Stimulated activated CD4-positive, alpha-beta T cell treated with anti-CD3 and anti-CD28 coated beads, Interleukin-12 subunit alpha, Interleukin-12 subunit beta, amount 100 ng/mL, for 48 hours (primary cell): ENCODE data around the gene TNS3.
"Not testable (repeated sequence)": the region's sequence is repeated elsewhere in the genome, so short reads cannot be mapped to it uniquely, and the experiment has no call there.

ENCODE experiments used
- DNase-seq, 3 donors: peaks; one replicate each; pipeline ENCODE4 v3.0.0-alpha.2; 2020; ENCODE audit warnings: low read depth in 2 of 3, low spot score in 1 of 3

The TNS3 gene

DNA sequence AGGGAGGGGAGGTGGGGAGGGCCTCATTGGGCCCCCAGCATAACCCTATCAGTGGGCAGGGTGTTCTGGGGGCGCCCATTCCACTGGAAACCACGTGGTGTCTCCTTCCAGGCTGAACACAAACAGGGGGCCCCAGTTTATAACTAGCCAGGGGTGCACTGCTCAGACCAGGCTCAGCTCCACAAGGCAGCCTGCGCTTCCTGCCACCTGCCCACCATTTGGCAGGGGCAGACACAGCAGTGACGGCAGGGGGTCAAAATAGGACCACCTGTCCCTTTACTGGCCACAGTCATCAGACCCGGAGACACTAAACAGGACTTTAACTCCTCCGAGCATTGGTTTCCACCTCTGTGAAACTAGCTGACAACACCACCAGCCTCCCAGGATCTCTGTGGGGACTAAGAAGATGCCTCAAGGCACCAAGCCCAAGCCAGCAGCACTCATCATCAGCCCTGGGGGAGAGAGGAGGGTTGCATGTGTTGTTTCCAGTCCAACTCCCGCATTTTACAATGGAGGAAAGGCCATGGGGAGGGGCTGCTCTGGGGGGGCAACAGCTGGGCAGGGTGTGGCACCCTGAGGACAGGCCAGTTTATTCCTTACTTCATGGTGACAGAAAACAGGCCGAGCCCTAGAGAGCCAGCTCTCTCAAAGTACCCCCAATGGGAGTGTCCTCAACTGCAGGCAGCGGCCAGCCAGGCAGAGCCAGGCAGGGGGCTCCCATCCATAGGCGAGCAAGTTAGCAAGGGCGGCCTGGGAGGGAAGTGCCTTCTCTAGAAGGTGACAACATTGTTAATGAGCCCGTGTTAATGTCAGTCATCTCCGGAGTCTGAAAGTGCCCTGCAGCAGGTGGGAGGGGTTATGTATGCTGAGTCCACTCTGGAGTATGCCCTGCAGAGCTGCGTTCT, 127.6 kb downstream of the TNS3 start:
- no peak for DNase-seq

DNA sequence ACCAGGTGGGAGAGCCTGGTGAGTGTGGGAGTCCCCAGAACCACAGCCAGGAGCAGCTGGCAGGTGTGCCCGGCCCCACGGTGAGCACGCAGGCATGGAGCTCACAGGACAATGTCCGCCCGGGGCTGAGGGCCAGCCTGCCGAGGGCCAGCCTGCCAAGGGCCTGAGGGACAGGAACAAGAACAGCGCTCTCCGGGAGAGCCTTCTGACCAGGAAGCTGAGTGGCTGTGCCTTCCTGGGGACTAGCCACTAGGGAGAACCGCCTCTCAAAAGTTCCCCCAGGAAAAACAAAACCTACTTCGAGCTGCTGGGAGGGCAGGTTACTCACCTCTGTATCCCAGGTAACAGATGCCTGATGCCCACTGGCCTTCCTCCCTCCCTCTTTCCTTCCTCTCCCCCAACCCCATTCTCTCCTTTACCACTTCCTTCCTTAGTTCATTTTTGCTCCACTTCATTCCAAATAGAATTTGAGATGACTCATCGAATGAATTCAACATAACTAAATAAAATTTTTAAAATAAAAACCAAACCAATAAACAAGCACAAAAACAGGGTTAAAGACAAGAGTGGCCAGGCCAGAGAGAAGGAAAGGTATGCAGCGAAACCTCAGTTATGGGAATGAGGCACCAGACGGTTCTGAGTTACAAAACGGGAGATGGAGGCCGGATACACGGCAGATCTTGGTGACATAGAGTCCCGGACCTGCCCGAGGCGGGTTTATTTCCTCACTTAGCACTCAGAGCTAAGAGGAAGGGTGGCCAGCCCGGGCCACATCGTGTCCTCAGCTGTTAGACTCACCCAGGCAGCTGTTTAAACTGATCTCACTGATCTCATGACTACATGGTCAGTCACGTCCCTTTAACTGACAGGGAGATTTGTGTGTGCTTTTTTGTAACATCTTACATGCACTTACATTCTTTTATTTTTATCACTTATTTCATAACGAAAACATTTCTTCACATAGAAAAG, 128.5 kb downstream of the TNS3 start:
- DNase-seq, result no peak

- DNase-seq, result no peak
These were observed 129.2 kb downstream of the TNS3 start for GRCh38 chr7:47452715-47453092.

DNA sequence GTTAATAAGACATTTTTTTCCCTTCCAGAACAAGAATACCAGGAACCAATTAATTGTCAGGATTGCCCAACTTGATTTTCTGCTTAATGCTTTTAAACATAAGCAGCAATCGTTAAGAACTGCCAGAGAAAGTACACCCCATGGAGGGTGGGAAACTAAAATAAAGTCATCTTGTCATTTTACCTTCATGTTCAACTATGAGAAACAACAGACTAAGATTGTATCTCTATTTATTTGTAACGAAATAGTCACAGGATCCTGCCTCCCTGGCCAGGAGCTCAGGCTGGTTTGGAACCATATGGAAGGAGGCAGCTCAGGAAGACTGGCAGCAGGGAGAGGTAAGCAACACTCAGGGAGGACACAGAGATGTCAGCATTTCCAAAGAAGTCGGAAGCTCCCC, 129.6 kb downstream of the TNS3 start:
- DNase-seq, result no peak

- DNase-seq, result no peak
These were observed 130.1 kb downstream of the TNS3 start for GRCh38 chr7:47451851-47452205.

GRCh38 chr7:47449810-47450590, 131.9 kb downstream of the TNS3 start:
- DNase-seq, result no peak

GRCh38 chr7:47448971-47449370, 132.9 kb downstream of the TNS3 start:
- DNase-seq, result no peak

DNA sequence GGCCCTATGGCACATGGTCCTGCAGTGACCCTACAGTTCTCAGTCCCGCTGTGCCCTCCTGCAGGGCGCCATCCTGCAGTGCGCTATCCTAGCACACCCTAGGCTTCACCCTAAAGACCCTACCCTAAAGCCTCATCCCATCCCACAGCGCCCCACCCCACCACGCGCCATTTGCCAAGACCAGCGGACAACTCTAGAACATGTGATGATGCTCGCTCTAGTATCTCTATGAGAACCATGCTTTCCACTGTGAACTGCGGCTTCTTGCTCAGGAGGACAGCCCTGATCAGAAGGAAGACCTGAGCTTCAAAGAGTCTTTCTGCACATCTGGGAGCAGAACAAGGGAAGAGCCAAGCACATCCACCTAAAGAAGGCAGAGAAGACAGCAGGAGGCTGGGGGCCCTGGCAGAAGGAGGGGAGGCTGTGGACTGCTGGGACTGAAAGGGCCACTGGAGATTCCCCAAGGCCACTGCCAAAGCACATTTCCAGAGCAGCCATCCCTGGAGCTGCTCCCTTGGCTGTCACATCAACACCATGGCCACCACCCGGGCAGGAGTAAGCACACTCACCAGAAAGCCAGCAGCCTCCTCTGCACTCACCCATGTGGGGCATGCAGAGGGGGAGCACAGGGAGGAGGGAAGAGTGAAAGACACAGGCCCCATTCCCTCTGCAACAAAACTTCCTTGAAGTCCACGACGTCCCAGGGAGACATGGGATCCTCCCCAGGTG, 134.1 kb downstream of the TNS3 start:
- DNase-seq, result no peak

- DNase-seq, result no peak
These were observed 134.9 kb downstream of the TNS3 start for GRCh38 chr7:47446871-47447466.

DNA sequence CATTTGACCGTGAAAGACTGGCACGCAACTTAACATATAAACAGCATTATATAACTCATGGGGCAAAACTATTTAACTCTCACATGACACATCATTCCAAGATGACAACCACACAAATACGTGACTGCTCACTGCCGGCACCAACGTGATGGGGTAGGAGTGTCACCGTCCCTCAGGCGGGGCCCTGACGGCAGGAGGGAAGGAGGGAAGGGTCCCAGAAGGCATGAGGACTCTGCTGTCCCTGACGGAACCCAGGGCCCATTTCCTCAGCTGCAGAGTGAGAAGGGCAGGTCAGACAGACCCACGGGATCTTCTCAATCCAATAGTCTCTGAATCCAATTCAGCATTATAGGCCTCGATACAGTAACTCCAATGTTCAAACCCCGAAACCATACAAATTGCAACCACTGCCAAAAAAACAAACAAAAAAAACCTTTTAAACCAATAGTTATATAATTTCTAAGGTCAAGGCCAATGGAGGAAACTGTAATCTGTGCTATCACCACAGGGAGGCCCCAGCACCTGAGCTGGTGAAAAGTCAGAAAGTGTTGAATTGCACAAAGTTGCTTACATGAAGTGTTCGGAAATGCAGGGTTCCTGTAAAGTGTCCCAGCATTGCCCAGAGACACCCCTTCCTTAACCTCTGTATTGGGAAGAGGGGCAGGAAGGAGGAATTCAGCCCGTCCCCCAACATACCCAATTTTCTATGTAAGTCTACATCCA, 137.4 kb downstream of the TNS3 start:
- no peak for DNase-seq

DNA sequence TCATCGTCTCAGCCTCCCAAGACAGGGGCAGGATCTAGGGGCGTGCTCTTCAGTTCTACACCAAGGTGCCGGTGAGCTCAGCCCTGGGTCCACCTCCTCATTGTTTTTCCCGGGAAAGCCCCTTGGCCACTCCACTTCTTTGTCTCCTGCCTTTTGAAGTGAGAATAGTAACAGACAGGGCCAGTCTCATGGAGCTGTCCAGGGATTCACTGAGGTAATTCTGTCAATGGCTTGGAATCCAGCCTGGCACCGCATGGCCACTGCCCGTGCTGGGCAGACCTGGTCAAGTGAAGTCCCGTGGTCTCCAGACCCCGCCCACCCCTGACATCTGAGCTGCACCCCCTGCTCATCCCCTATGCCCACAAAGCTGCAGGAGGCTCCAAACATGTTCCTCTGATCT, 138.9 kb downstream of the TNS3 start:
- no peak for DNase-seq

DNA sequence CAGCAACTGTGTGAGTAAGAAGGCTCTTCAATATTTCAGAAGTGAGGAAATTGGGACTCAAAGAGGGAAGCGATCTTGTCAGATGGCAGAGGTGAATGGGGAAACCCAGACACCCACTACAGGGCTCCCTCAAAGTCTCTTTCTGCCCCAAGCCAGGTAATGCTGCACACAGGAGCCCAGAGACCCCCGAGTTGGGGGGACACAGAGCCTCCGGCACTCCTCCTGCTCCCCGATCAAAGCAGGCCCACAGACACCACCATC, 139.4 kb downstream of the TNS3 start:
- DNase-seq, result no peak

DNA sequence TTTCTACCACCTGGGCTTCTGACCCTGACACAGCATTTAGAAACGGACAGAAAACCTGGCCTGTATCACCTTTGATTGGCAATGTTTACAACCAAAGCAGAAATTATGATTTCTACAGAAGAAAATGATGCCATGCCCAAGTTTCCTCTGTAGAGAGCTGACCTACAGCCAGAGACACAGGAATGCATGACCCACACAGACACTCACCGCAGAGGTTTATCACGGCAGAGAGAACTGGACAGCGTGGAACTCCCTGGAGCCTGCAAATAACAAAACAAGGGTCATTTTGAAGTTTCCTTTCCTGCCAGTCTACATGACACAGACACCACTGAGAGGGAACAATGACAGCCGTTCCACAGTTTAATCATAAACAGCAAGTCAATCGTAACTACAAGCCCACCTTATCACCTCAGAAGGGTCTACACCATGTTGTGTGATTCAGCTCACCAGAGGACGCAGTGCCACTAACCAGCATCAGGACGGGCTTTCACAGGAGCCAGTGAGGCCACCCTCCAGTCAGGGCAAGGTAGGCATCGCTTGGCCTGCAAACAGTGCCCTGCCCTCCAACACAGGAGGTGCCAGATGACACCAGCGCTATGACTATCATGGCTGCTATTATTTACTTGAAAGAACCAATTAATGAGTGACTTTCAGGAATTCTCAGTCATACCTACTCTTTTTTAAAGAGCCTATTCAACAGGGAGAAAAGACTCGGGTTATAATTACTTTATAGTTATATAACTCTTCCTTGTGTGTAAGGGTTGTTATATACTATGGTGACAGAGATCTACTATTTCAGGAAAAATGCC, 139.9 kb downstream of the TNS3 start:
- DNase-seq, result no peak

- DNase-seq, result not testable (repeated sequence)
These were observed 140.9 kb downstream of the TNS3 start for GRCh38 chr7:47441048-47441447.

DNA sequence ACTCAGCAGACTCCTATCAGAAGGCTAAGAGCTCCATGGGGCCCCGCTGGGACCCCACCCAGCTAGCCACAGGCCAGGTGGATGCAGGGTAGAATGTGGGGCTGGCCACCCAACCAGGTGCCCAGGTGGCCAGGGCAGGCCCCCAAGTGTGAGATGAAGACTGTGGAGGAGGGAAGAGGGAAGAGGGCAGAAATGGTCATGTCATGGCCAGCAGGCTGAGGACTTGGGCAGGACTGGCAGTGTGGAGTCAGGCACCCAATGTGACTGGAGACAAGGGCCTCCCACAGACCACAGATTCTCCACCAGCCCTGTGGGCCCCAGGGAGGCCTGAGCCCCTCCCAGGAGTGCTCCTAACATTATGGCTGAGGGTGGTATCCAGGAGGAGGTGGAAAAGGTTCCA, 141.6 kb downstream of the TNS3 start:
- no peak for DNase-seq

GRCh38 chr7:47439181-47439667, 142.7 kb downstream of the TNS3 start:
- DNase-seq, result no peak

DNA sequence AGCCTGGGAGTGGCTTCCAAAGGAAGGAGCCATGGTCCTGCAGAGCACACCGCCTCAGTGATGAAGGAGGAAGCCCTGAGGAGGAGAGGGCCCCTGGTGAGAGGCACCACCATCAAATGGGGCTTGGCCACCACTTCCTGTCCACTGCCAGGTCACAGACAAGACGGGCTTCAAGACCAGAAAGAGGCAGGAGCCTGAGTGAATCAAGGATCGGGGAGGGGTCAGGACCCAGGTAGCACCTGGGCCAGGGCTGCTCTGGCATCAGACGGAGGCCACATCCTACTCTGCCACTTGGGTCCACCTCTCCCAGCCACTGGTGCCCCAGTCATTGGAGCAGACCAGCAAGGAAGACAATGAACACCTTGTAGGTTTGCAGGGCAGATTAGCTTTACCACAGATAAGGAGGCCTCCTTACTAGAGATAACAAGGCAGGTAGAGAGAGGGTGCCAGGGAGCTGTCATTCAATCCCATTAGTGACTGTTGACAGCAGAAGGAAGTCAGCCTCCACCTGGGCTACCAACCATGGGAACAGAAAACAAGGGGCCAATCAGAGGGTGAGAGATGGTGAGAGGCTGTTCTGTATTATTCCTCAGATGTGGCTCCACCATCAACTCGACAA, 143.4 kb downstream of the TNS3 start:
- no peak for DNase-seq

DNA sequence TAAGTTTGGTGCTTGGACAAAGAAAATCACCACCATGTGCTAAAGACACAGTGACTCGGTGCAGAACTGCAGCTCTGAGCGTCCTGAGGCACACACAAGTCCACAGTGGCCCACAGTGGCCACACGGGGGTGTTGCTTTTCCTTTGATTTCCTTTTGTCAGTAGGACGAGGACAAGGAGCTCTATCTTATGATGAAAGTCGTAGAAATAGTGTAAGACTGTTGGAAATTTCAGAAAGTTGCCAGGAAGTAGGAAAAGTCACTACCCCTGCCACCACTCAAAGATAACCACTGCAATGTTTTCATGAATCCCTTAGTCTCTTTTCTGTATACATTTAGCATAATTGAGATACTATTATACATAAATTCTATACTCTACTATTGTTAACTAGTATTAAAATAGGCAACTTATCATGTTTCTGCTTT, 146.0 kb downstream of the TNS3 start:
- no peak for DNase-seq

GRCh38 chr7:47433564-47433895, 148.4 kb downstream of the TNS3 start:
- no peak for DNase-seq
